ENCODE data around the gene SMO. TPM values are rescaled to one million over a fixed set of nuclear protein-coding genes. Genes with fewer than 3 reads are reported as not detected.

The SMO gene
- total and polyA plus RNA-seq, 2 donors (not counting 1 experiment from before 2014, with no cell fraction given), result 0.39 to 1.4 TPM

GRCh38 chr7:129169686-129170440 lies 18.6 kb upstream of the SMO start:
- Mint-ChIP-seq H3K9me3 (ENCODE audit: insufficient read depth) (no peaks in the 10 kb centered on the region), H3K27me3 (no peaks in the 10 kb centered on the region), H3K27ac (peak overlapping the region; percentile 94), H3K4me1 (peaks cover 47% of the 10 kb centered on the region), H3K4me3 (peak overlapping the region; percentile 92)
- H3K27me3 ChIP-seq (replicated peaks in 1 of 4; ENCODE audit: control extremely low read depth in 1 of 4, control insufficient read depth in 3 of 4, insufficient read depth in 4 of 4, low read length in 3 of 4), result no peaks in the 10 kb centered on the region
- peaks cover 0 to 29% of the 10 kb centered on the region in 2 experiments for H3K36me3 ChIP-seq (replicated peaks in 1 of 2; ENCODE audit: control extremely low read depth in 1 of 2, control insufficient read depth in 1 of 2, extremely low read depth in 1 of 2, insufficient read depth in 2 of 2, low read length in 1 of 2)
- peak overlapping the region; percentile 75 for H3K9ac ChIP-seq (ENCODE audit: low read length)
- H3K27ac ChIP-seq (ENCODE audit: low read length in 2 of 2), result peak overlapping the region; percentile 67 to 73
- CTCF ChIA-PET, result interaction anchor here (0.6 to 11.9 kb wide), 4 partner anchors 23 to 80 kb away, joined by 3 to 118 read pairs (median 4); no protein-coding TSS in a partner anchor
- TF ChIP-seq CTCF (IDR thresholded peaks at IDR 0.05), result no peak
- no peak for TF ChIP-seq EZH2 (IDR thresholded peaks at IDR 0.05; ENCODE audit: borderline replicate concordance, insufficient read depth, low read depth, low read length, poor library complexity, severe bottlenecking)
- H4K20me1 ChIP-seq (ENCODE audit: control insufficient read depth, insufficient read depth, low read length, poor library complexity, severe bottlenecking), result no peaks in the 10 kb centered on the region
- POLR2A ChIA-PET, result no interaction called here
- intact Hi-C loops (cut with micrococcal nuclease), result loop anchor here (1.0 to 2.0 kb wide), 3 partner anchors 21 to 79 kb away; no protein-coding TSS in a partner anchor
- H3K9me3 ChIP-seq (ENCODE audit: control extremely low read depth in 1 of 3, control insufficient read depth in 2 of 3, insufficient read depth in 1 of 3, low read length in 2 of 3), result no peaks in the 10 kb centered on the region
- 15% methylated on average over 11 of the region's 16 CpGs for WGBS (ENCODE audit: insufficient coverage)
- H3K4me2 ChIP-seq (replicated peaks; ENCODE audit: low read depth, low read length, poor library complexity, severe bottlenecking), result peak overlapping the region; percentile 94
- peak; percentile 61 for ATAC-seq (ENCODE audit: low read depth)
- peak; percentile 66 for DNase-seq
- peaks cover 24 to 30% of the 10 kb centered on the region in 2 donors for H3K4me1 ChIP-seq (ENCODE audit: control insufficient read depth in 2 of 2, insufficient read depth in 2 of 2, low read length in 2 of 2)
- no peaks in the 10 kb centered on the region for H3K79me2 ChIP-seq (ENCODE audit: control insufficient read depth, insufficient read depth, low read length)
- H2AFZ ChIP-seq (ENCODE audit: insufficient read depth, low read depth, low read length, poor library complexity, severe bottlenecking), result peak overlapping the region; percentile 80
- peak overlapping the region; percentile 44 to 83 (median 64) for H3K4me3 ChIP-seq (ENCODE audit: control extremely low read depth in 1 of 5, extremely low read depth in 1 of 5, insufficient read depth in 1 of 5, low read depth in 2 of 5, low read length in 4 of 5)

GRCh38 chr7:129170441-129171021 lies 17.9 kb upstream of the SMO start:
- Histone ChIP-seq H4K20me1 (ENCODE audit: control insufficient read depth, insufficient read depth, low read length, poor library complexity, severe bottlenecking) (no peaks in the 10 kb centered on the region), H3K4me1 (ENCODE audit: control insufficient read depth in 2 of 2, insufficient read depth in 2 of 2, low read length in 2 of 2) (peaks cover 24 to 30% of the 10 kb centered on the region in 2 donors), H3K4me3 (ENCODE audit: control extremely low read depth in 1 of 5, extremely low read depth in 1 of 5, insufficient read depth in 1 of 5, low read depth in 2 of 5, low read length in 4 of 5) (no peak overlapping the region), H3K9me3 (ENCODE audit: control extremely low read depth in 1 of 3, control insufficient read depth in 2 of 3, insufficient read depth in 1 of 3, low read length in 2 of 3) (no peaks in the 10 kb centered on the region), H3K27ac (ENCODE audit: low read length in 2 of 2) (peak overlapping the region in 1 of 2 donors; percentile 73), H3K9ac (ENCODE audit: low read length) (no peak overlapping the region), H3K79me2 (ENCODE audit: control insufficient read depth, insufficient read depth, low read length) (no peaks in the 10 kb centered on the region), H3K27me3 (replicated peaks in 1 of 4; ENCODE audit: control extremely low read depth in 1 of 4, control insufficient read depth in 3 of 4, insufficient read depth in 4 of 4, low read length in 3 of 4) (no peaks in the 10 kb centered on the region), H3K36me3 (replicated peaks in 1 of 2; ENCODE audit: control extremely low read depth in 1 of 2, control insufficient read depth in 1 of 2, extremely low read depth in 1 of 2, insufficient read depth in 2 of 2, low read length in 1 of 2) (peaks cover 0 to 22% of the 10 kb centered on the region in 2 experiments), H3K4me2 (replicated peaks; ENCODE audit: low read depth, low read length, poor library complexity, severe bottlenecking) (peak overlapping the region; percentile 94), H2AFZ (ENCODE audit: insufficient read depth, low read depth, low read length, poor library complexity, severe bottlenecking) (no peak overlapping the region)
- DNase-seq, result no peak
- intact Hi-C loops (cut with micrococcal nuclease), result no loop called here
- ChIA-PET POLR2A (no interaction called here), CTCF (interaction anchor here (1.3 to 11.9 kb wide), 3 partner anchors 8 to 80 kb away, joined by 5 to 118 read pairs (median 6); no protein-coding TSS in a partner anchor)
- WGBS (ENCODE audit: insufficient coverage), result 92% methylated on average over 9 of the region's 11 CpGs
- TF ChIP-seq EZH2 (IDR thresholded peaks at IDR 0.05; ENCODE audit: borderline replicate concordance, insufficient read depth, low read depth, low read length, poor library complexity, severe bottlenecking) (no peak), CTCF (IDR thresholded peaks at IDR 0.05) (no peak)
- Mint-ChIP-seq H3K4me3 (peak overlapping the region; percentile 92), H3K27me3 (no peaks in the 10 kb centered on the region), H3K27ac (peak overlapping the region; percentile 94), H3K4me1 (peaks cover 44% of the 10 kb centered on the region), H3K9me3 (ENCODE audit: insufficient read depth) (no peaks in the 10 kb centered on the region)
- ATAC-seq (ENCODE audit: low read depth), result no peak
